ENCODE data around the gene C4orf50.

DNA sequence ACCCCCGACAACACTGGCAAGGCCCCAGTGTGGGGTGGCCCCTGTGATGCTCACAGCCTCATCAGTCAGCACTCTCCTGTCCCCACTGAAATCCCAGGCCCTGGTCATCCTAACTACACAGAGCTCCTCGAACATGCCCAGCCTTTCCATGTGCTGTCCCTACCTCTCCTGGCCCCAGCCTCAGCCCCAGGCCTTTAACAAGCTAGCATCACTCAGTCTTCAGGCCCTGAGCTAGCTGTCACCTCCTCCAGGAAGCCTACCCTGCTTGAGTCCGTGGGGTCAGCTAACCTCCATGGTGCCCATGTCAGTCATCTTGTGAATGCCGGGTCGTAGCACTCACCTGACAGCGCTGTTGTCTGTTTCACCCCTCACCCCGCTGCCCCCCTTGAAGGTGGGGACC is 25.6 kb upstream of the C4orf50 start:
- TF ChIP-seq, protein P1, sequence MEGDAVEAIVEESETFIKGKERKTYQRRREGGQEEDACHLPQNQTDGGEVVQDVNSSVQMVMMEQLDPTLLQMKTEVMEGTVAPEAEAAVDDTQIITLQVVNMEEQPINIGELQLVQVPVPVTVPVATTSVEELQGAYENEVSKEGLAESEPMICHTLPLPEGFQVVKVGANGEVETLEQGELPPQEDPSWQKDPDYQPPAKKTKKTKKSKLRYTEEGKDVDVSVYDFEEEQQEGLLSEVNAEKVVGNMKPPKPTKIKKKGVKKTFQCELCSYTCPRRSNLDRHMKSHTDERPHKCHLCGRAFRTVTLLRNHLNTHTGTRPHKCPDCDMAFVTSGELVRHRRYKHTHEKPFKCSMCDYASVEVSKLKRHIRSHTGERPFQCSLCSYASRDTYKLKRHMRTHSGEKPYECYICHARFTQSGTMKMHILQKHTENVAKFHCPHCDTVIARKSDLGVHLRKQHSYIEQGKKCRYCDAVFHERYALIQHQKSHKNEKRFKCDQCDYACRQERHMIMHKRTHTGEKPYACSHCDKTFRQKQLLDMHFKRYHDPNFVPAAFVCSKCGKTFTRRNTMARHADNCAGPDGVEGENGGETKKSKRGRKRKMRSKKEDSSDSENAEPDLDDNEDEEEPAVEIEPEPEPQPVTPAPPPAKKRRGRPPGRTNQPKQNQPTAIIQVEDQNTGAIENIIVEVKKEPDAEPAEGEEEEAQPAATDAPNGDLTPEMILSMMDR (conservative IDR thresholded peaks at IDR 0.05), result no peak
- TF ChIP-seq EZH2 (IDR thresholded peaks at IDR 0.05; ENCODE audit: low read depth), result no peak

All from PC-9 (cell line).